ENCODE data around the gene TNFRSF25. TPM values are rescaled to one million over a fixed set of nuclear protein-coding genes. Genes with fewer than 3 reads are reported as not detected.

Gene TNFRSF25
- total and polyA plus RNA-seq, 2 donors (not counting 3 experiments of a cell fraction or from before 2014, with no cell fraction given), result 33.9 to 38.8 TPM

GRCh38 chr1:6460301-6461050 is 5.5 kb downstream of the TNFRSF25 start:
- Histone ChIP-seq H3K9me1 (replicated peaks; ENCODE audit: control insufficient read depth, extremely low read depth, insufficient read depth, low read length) (no peaks in the 10 kb centered on the region), H3K36me3 (ENCODE audit: control insufficient read depth in 2 of 2, extremely low read depth in 1 of 2, insufficient read depth in 2 of 2, low read length in 2 of 2) (peaks cover 9 to 14% of the 10 kb centered on the region in 2 experiments), H3K27me3 (ENCODE audit: control insufficient read depth in 2 of 2, insufficient read depth in 2 of 2, low read length in 2 of 2) (peaks cover 8 to 10% of the 10 kb centered on the region in 2 experiments), H3K9me3 (replicated peaks; ENCODE audit: control insufficient read depth, insufficient read depth, low read length) (no peaks in the 10 kb centered on the region), H3K27ac (ENCODE audit: insufficient read depth, low read depth, low read length) (no peak overlapping the region), H2AFZ (ENCODE audit: low read depth, low read length) (no peak overlapping the region), H3K4me1 (ENCODE audit: control insufficient read depth, extremely low read depth, insufficient read depth, low read length) (no peaks in the 10 kb centered on the region), H3K4me3 (replicated peaks in 1 of 3; ENCODE audit: insufficient read depth in 1 of 3, low read depth in 1 of 3, low read length in 3 of 3) (no peak overlapping the region), H3K9ac (replicated peaks; ENCODE audit: extremely low read depth, insufficient read depth, low read length) (no peak overlapping the region), H3K79me2 (ENCODE audit: control insufficient read depth, insufficient read depth, low read length) (no peaks in the 10 kb centered on the region), H4K20me1 (replicated peaks; ENCODE audit: control insufficient read depth, extremely low read depth, insufficient read depth, low read length) (no peaks in the 10 kb centered on the region), H3K4me2 (ENCODE audit: insufficient read depth, low read length) (no peak overlapping the region)
- FAIRE-seq (no peak), DNase-seq (ENCODE audit: low read depth, low spot score) (no peak)
- TF ChIP-seq FOS (IDR thresholded peaks at IDR 0.05; ENCODE audit: borderline replicate concordance, insufficient read depth, low read length) (no peak), MYC (IDR thresholded peaks at IDR 0.05; ENCODE audit: low read depth, low read length) (no peak), MAX (IDR thresholded peaks at IDR 0.05; ENCODE audit: insufficient read depth, insufficient read length) (no peak)
- ChIA-PET CTCF (interaction anchor here (0.8 to 2.6 kb wide), 6 partner anchors 10 to 46 kb away, joined by 3 to 16 read pairs (median 5); no protein-coding TSS in a partner anchor), POLR2A (no interaction called here)
- dilution Hi-C loops (cut with MboI; ENCODE audit: extremely low pct_ligation_motif_present, low sequenced_read_pairs) (no loop called here), intact Hi-C loops (cut with micrococcal nuclease) (no loop called here)
- no TSS peak for BruUV-seq (replicated peaks)

GRCh38 chr1:6459850-6460265 is 6.1 kb downstream of the TNFRSF25 start:
- BruUV-seq (replicated peaks), result no TSS peak
- H3K27me3 ChIP-seq (ENCODE audit: control insufficient read depth in 2 of 2, insufficient read depth in 2 of 2, low read length in 2 of 2), result peaks cover 12 to 14% of the 10 kb centered on the region in 2 experiments
- intact Hi-C loops (cut with micrococcal nuclease), result no loop called here

More at GRCh38 chr1:6459850-6460265, 6.1 kb downstream of the TNFRSF25 start:
- Histone ChIP-seq H3K27ac (ENCODE audit: insufficient read depth, low read depth, low read length) (no peak overlapping the region), H3K9ac (replicated peaks; ENCODE audit: extremely low read depth, insufficient read depth, low read length) (no peak overlapping the region), H2AFZ (ENCODE audit: low read depth, low read length) (no peak overlapping the region), H3K4me2 (ENCODE audit: insufficient read depth, low read length) (no peak overlapping the region), H3K36me3 (ENCODE audit: control insufficient read depth in 2 of 2, extremely low read depth in 1 of 2, insufficient read depth in 2 of 2, low read length in 2 of 2) (peaks cover 9 to 14% of the 10 kb centered on the region in 2 experiments), H3K4me1 (ENCODE audit: control insufficient read depth, extremely low read depth, insufficient read depth, low read length) (no peaks in the 10 kb centered on the region), H3K4me3 (replicated peaks in 1 of 3; ENCODE audit: insufficient read depth in 1 of 3, low read depth in 1 of 3, low read length in 3 of 3) (no peak overlapping the region), H4K20me1 (replicated peaks; ENCODE audit: control insufficient read depth, extremely low read depth, insufficient read depth, low read length) (no peaks in the 10 kb centered on the region), H3K79me2 (ENCODE audit: control insufficient read depth, insufficient read depth, low read length) (no peaks in the 10 kb centered on the region), H3K9me1 (replicated peaks; ENCODE audit: control insufficient read depth, extremely low read depth, insufficient read depth, low read length) (no peaks in the 10 kb centered on the region), H3K9me3 (replicated peaks; ENCODE audit: control insufficient read depth, insufficient read depth, low read length) (no peaks in the 10 kb centered on the region)
- ChIA-PET POLR2A (no interaction called here), CTCF (interaction anchor here (0.8 to 2.6 kb wide), 6 partner anchors 10 to 45 kb away, joined by 3 to 16 read pairs (median 5); no protein-coding TSS in a partner anchor)
- DNase-seq (ENCODE audit: low read depth, low spot score), result no peak
- FAIRE-seq, result no peak
- dilution Hi-C loops (cut with MboI; ENCODE audit: extremely low pct_ligation_motif_present, low sequenced_read_pairs), result no loop called here
- no peak for TF ChIP-seq POLR2AphosphoS5 (IDR thresholded peaks at IDR 0.05; ENCODE audit: insufficient read depth, low read depth, low read length)
- no peak for TF ChIP-seq MAX (IDR thresholded peaks at IDR 0.05; ENCODE audit: insufficient read depth, insufficient read length)
